H9 (cell line): ENCODE results near the gene FEN1. TPM values are rescaled to one million over a fixed set of nuclear protein-coding genes. Genes with fewer than 3 reads are reported as not detected.

Experiments used
- DNase-seq: peaks from one replicate; pipeline ENCODE4 v3.0.0-alpha.2; 2017
- H2AFZ ChIP-seq: one replicate; pipeline ENCODE4 v1.6.1; 2013; ENCODE audit warnings: mild to moderate bottlenecking, low read length, control low read depth, moderate library complexity
- H2AK5ac ChIP-seq: 2 replicates; pipeline ENCODE4 v1.6.1; 2013; ENCODE audit warnings: low read length, control low read depth, mixed read lengths; ENCODE audit not compliant: insufficient read length
- H2BK120ac ChIP-seq: one replicate; pipeline ENCODE4 v1.6.1; 2013; ENCODE audit warnings: low read depth, mild to moderate bottlenecking, low read length, control low read depth, inconsistent platforms; ENCODE audit not compliant: poor library complexity, severe bottlenecking
- H2BK12ac ChIP-seq: 2 replicates; pipeline ENCODE4 v1.6.1; 2013; ENCODE audit warnings: low read length, control low read depth, mixed read lengths, low read depth; ENCODE audit not compliant: insufficient read length
- H2BK15ac ChIP-seq: 2 replicates; pipeline ENCODE4 v1.6.1; 2013; ENCODE audit warnings: low read depth, low read length, control low read depth
- H2BK20ac ChIP-seq: one replicate; pipeline ENCODE4 v1.6.1; 2013; ENCODE audit warnings: low read depth, mild to moderate bottlenecking, low read length, control low read depth, inconsistent platforms; ENCODE audit not compliant: poor library complexity, severe bottlenecking
- H2BK5ac ChIP-seq: 2 replicates; pipeline ENCODE4 v1.6.1; 2013; ENCODE audit warnings: low read length, control low read depth, mixed read lengths; ENCODE audit not compliant: insufficient read length
- H3K14ac ChIP-seq: 2 replicates; pipeline ENCODE4 v1.6.1; 2013; ENCODE audit warnings: low read length, control low read depth; ENCODE audit not compliant: insufficient read depth
- H3K18ac ChIP-seq: 2 replicates; pipeline ENCODE4 v1.6.1; 2013; ENCODE audit warnings: low read depth, mild to moderate bottlenecking, mixed read lengths, low read length, control low read depth; ENCODE audit not compliant: insufficient read length
- H3K23ac ChIP-seq: 2 replicates; pipeline ENCODE4 v1.6.1; 2013; ENCODE audit warnings: low read length, control low read depth, mixed read lengths, low read depth; ENCODE audit not compliant: insufficient read length
- H3K23me2 ChIP-seq: 2 replicates; pipeline ENCODE4 v1.6.1; 2013; ENCODE audit warnings: low read depth, mild to moderate bottlenecking, mixed read lengths, low read length, control low read depth; ENCODE audit not compliant: insufficient read length, poor library complexity, severe bottlenecking
- H3K27ac ChIP-seq: 2 replicates; pipeline ENCODE4 v1.5.1; 2013; ENCODE audit warnings: low read length, control low read depth, mixed read lengths, low read depth; ENCODE audit not compliant: insufficient read length
- H3K27me3 ChIP-seq: 2 replicates; pipeline ENCODE4 v1.6.1; 2013; ENCODE audit warnings: low read length, control low read depth, inconsistent platforms; ENCODE audit not compliant: insufficient read depth
- H3K4ac ChIP-seq: 2 replicates; pipeline ENCODE4 v1.6.1; 2013; ENCODE audit warnings: low read depth, mild to moderate bottlenecking, control low read depth, inconsistent platforms, low read length, moderate library complexity
- H3K4me1 ChIP-seq: 2 replicates; pipeline ENCODE4 v1.6.1; 2013; ENCODE audit warnings: low read length, control low read depth, inconsistent platforms; ENCODE audit not compliant: insufficient read depth
- H3K4me2 ChIP-seq: 2 replicates; pipeline ENCODE4 v1.6.1; 2013; ENCODE audit warnings: low read length, control low read depth, mixed read lengths; ENCODE audit not compliant: insufficient read length, insufficient read depth
- H3K56ac ChIP-seq: 2 replicates; pipeline ENCODE4 v1.6.1; 2013; ENCODE audit warnings: low read depth, mild to moderate bottlenecking, mixed read lengths, low read length, control low read depth; ENCODE audit not compliant: insufficient read length
- H3K79me1 ChIP-seq: 2 replicates; pipeline ENCODE4 v1.6.1; 2013; ENCODE audit warnings: low read depth, mild to moderate bottlenecking, moderate library complexity, low read length, control low read depth, inconsistent platforms; ENCODE audit not compliant: insufficient read depth, poor library complexity, severe bottlenecking
- H3K79me2 ChIP-seq: 2 replicates; pipeline ENCODE4 v1.6.1; 2013; ENCODE audit warnings: low read length, control low read depth, inconsistent platforms; ENCODE audit not compliant: insufficient read depth
- H3K9ac ChIP-seq: 2 replicates; pipeline ENCODE4 v1.6.1; 2013; ENCODE audit warnings: low read length, control low read depth, mixed read lengths; ENCODE audit not compliant: insufficient read length; ENCODE audit errors: extremely low read depth
- H3K9me3 ChIP-seq: one replicate; pipeline ENCODE4 v1.6.1; 2013; ENCODE audit warnings: low read depth, low read length, inconsistent platforms; ENCODE audit not compliant: control insufficient read depth
- H3T11ph ChIP-seq: one replicate; pipeline ENCODE4 v1.6.1; 2013; ENCODE audit warnings: mild to moderate bottlenecking, low read length, control low read depth, inconsistent platforms
- H4K20me1 ChIP-seq: one replicate; pipeline ENCODE4 v1.6.1; 2013; ENCODE audit not compliant: control insufficient read depth, insufficient read length, insufficient read depth
- H4K5ac ChIP-seq: 2 replicates; pipeline ENCODE4 v1.6.1; 2013; ENCODE audit warnings: low read depth, mild to moderate bottlenecking, mixed read lengths, low read length, control low read depth; ENCODE audit not compliant: insufficient read length
- H4K8ac ChIP-seq: replicated peaks from 2 replicates; pipeline ENCODE4 v1.6.1; 2013; ENCODE audit warnings: low read length, control low read depth, mixed read lengths, low read depth; ENCODE audit not compliant: insufficient read length
- H4K91ac ChIP-seq: 2 replicates; pipeline ENCODE4 v1.6.1; 2013; ENCODE audit warnings: low read depth, mild to moderate bottlenecking, moderate library complexity, mixed read lengths, low read length, control low read depth; ENCODE audit not compliant: insufficient read length
- H3K27ac Mint-ChIP-seq, 3 experiments: 2 replicates in 2 of 3; 3 replicates in 1 of 3; pipeline ENCODE4 v1.8.0; 2020 to 2021; ENCODE audit warnings: mixed read lengths in 3 of 3, mild to moderate bottlenecking in 1 of 3, moderate library complexity in 1 of 3
- H3K27me3 Mint-ChIP-seq: 2 replicates; pipeline ENCODE4 v1.8.0; 2021; ENCODE audit warnings: low read depth, mild to moderate bottlenecking, moderate library complexity, mixed read lengths
- H3K36me3 Mint-ChIP-seq, 3 experiments: 2 replicates in 2 of 3; 3 replicates in 1 of 3; pipeline ENCODE4 v1.8.0; 2020 to 2021; ENCODE audit warnings: low read depth in 3 of 3, mixed read lengths in 3 of 3; ENCODE audit not compliant: insufficient read depth in 1 of 3
- H3K4me1 Mint-ChIP-seq, 2 experiments: 2 replicates each; pipeline ENCODE4 v1.8.0; 2020; ENCODE audit warnings: mixed read lengths in 2 of 2
- H3K4me3 Mint-ChIP-seq, 2 experiments: 2 replicates in 1 of 2; 3 replicates in 1 of 2; pipeline ENCODE4 v1.8.0; 2020 to 2021; ENCODE audit warnings: mild to moderate bottlenecking in 2 of 2, mixed read lengths in 2 of 2, moderate library complexity in 1 of 2
- H3K9me3 Mint-ChIP-seq, 2 experiments: 2 replicates in 1 of 2; 3 replicates in 1 of 2; pipeline ENCODE4 v1.8.0; 2020; ENCODE audit warnings: mild to moderate bottlenecking in 2 of 2, mixed read lengths in 2 of 2, moderate library complexity in 1 of 2
- CTCF ChIP-seq: fragments of 200-600 bp; sonication (generic); conservative IDR thresholded peaks from 3 replicates; pipeline ENCODE4 v1.8.0; 2021; ENCODE audit warnings: antibody characterized with exemption, mild to moderate bottlenecking
- WGBS: extraction: QIAGEN DNeasy Blood & Tissue Kit; methylation state at CpG from one replicate; pipeline ENCODE4 v1.1.7; 2013; ENCODE audit warnings: missing lambda C conversion rate, low lambda C conversion rate, mixed read lengths; ENCODE audit not compliant: insufficient read length; ENCODE audit errors: extremely low coverage; 5-methylcytosine and 5-hydroxymethylcytosine counted together
- total RNA-seq: library from RNA; stranded (reverse); gene quantifications from 2 replicates; pipeline ENCODE4 v1.2.1, GENCODE V29; 2021

Gene FEN1
- total RNA-seq, 1 experiment from 2014 or later, result 114 TPM

GRCh38 chr11:61816736-61817455 lies 24.2 kb downstream of the FEN1 start, which contains the start of gene FADS1:
Gene FADS1, minus strand, starts transcription at chr11:61817003. Its CDS starts 74 bp downstream, at chr11:61816929.
- H3K23me2 ChIP-seq, result peaks cover 6% of the 10 kb centered on the region
- peak within 1 kb of the TSS; percentile 89 for H3K9ac ChIP-seq
- no peak within 1 kb of the TSS for H2BK15ac ChIP-seq
- H3K36me3 Mint-ChIP-seq, result peaks cover 25 to 32% (median 27%) of the 10 kb centered on the region in 3 experiments; a peak in 6 of 7 replicates
- H4K8ac ChIP-seq, result no peak within 1 kb of the TSS
- no peak within 1 kb of the TSS for H3K23ac ChIP-seq
- H4K91ac ChIP-seq, result no peak within 1 kb of the TSS
- peak within 1 kb of the TSS; percentile 99 to 100 (median 100) for H3K27ac Mint-ChIP-seq
- H3K79me2 ChIP-seq, result peaks cover 5% of the 10 kb centered on the region; the same call in 1 of the 2 replicates
- peak within 1 kb of the TSS; percentile 94 to 99 for H3K4me3 Mint-ChIP-seq
- peaks cover 8% of the 10 kb centered on the region for H3K4me1 ChIP-seq
- peak within 1 kb of the TSS; percentile 88 for H3K14ac ChIP-seq
- peak; percentile 96 for DNase-seq
- no peak within 1 kb of the TSS for H2BK12ac ChIP-seq
- no peak within 1 kb of the TSS for H2AFZ ChIP-seq
- peak within 1 kb of the TSS; percentile 92 for H3K18ac ChIP-seq
- H3K9me3 Mint-ChIP-seq, result peaks cover 0 to 2% of the 10 kb centered on the region in 2 experiments; a peak in 2 of 5 replicates
- no peaks in the 10 kb centered on the region for H4K20me1 ChIP-seq
- peak within 1 kb of the TSS; percentile 13 for H3K27ac ChIP-seq
- no peak within 1 kb of the TSS for H2BK20ac ChIP-seq
- H3K9me3 ChIP-seq, result no peaks in the 10 kb centered on the region
- H3K56ac ChIP-seq, result no peak within 1 kb of the TSS
- H3K4me1 Mint-ChIP-seq, result peaks cover 19 to 22% of the 10 kb centered on the region in 2 experiments
- no peaks in the 10 kb centered on the region for H3K27me3 Mint-ChIP-seq
- no peak within 1 kb of the TSS; the same call in 1 of the 2 replicates for H3K4ac ChIP-seq
- WGBS, result no CpG with 5 or more reads among the region's 73 CpGs
- H3T11ph ChIP-seq, result no peak within 1 kb of the TSS
- H3K27me3 ChIP-seq, result no peaks in the 10 kb centered on the region
- H2AK5ac ChIP-seq, result no peak within 1 kb of the TSS
- H2BK120ac ChIP-seq, result no peak within 1 kb of the TSS
- H3K4me2 ChIP-seq, result peak within 1 kb of the TSS; percentile 41
- H2BK5ac ChIP-seq, result peak within 1 kb of the TSS; percentile 33
- H4K5ac ChIP-seq, result no peak within 1 kb of the TSS
- H3K79me1 ChIP-seq, result no peaks in the 10 kb centered on the region
- peak; percentile 73 for TF ChIP-seq CTCF
